CD14-positive monocyte (primary cell): Measurements from ENCODE around the gene TXNDC15. TPM values are rescaled to one million over a fixed set of nuclear protein-coding genes. Genes with fewer than 3 reads are reported as not detected.

ENCODE experiments used
- DNase-seq, 3 donors: peaks; one replicate each; pipeline ENCODE4 v3.0.0-alpha.2; 2011 to 2022
- H2AFZ ChIP-seq: 2 replicates; pipeline ENCODE4 v1.6.0; 2012; ENCODE audit warnings: mild to moderate bottlenecking, low read depth, low read length, inconsistent platforms; ENCODE audit not compliant: insufficient read depth, poor library complexity, severe bottlenecking
- H3K27ac ChIP-seq, 2 donors: 1 replicate in 1 of 2; 2 replicates in 1 of 2; pipeline ENCODE4 v1.5.1; 2012 to 2013; ENCODE audit warnings: low read length in 2 of 2, control low read depth in 1 of 2, inconsistent platforms in 1 of 2, low read depth in 1 of 2, mild to moderate bottlenecking in 1 of 2
- H3K27me3 ChIP-seq, 2 donors: one replicate each; pipeline versions ENCODE4 v1.6.0 to v1.6.1; 2011 to 2013; ENCODE audit warnings: low read length in 2 of 2; ENCODE audit not compliant: control insufficient read depth in 2 of 2, insufficient read depth in 2 of 2
- H3K36me3 ChIP-seq, 2 donors: replicated peaks in 1 of 2; 1 replicate in 1 of 2; 2 replicates in 1 of 2; pipeline versions ENCODE4 v1.5.1 to v1.6.1; 2012 to 2013; ENCODE audit warnings: low read length in 2 of 2, control low read depth in 1 of 2, inconsistent platforms in 1 of 2, mild to moderate bottlenecking in 1 of 2; ENCODE audit not compliant: insufficient read depth in 2 of 2, control insufficient read depth in 1 of 2
- H3K4me1 ChIP-seq, 2 donors: 1 replicate in 1 of 2; 2 replicates in 1 of 2; pipeline versions ENCODE4 v1.5.1 to v1.6.1; 2012 to 2013; ENCODE audit warnings: low read length in 2 of 2, control low read depth in 1 of 2, inconsistent platforms in 1 of 2, mild to moderate bottlenecking in 1 of 2, moderate library complexity in 1 of 2; ENCODE audit not compliant: insufficient read depth in 2 of 2, control insufficient read depth in 1 of 2
- H3K4me2 ChIP-seq: replicated peaks from 2 replicates; pipeline ENCODE3; 2012; ENCODE audit warnings: low read length, moderate library complexity, mild to moderate bottlenecking; ENCODE audit not compliant: poor library complexity, severe bottlenecking; ENCODE audit errors: extremely low read depth
- H3K4me3 ChIP-seq, 3 experiments: fragments of 200-600 bp in 1 of 3; sonication (generic) in 1 of 3; replicated peaks in 1 of 3; 1 replicate in 2 of 3; 2 replicates in 1 of 3; pipeline ENCODE4 v1.5.1; 2011 to 2013; ENCODE audit warnings: low read length in 3 of 3, mild to moderate bottlenecking in 3 of 3, control low read depth in 2 of 3, low read depth in 2 of 3, inconsistent platforms in 1 of 3, moderate library complexity in 1 of 3
- H3K79me2 ChIP-seq: 2 replicates; pipeline ENCODE4 v1.6.0; 2012; ENCODE audit warnings: mild to moderate bottlenecking, control low read depth, inconsistent platforms, low read length, moderate library complexity; ENCODE audit not compliant: insufficient read depth
- H3K9ac ChIP-seq: 2 replicates; pipeline ENCODE4 v1.6.0; 2017; ENCODE audit warnings: low read length, mild to moderate bottlenecking; ENCODE audit not compliant: insufficient read depth, poor library complexity, severe bottlenecking
- H3K9me3 ChIP-seq, 2 donors: replicated peaks in 1 of 2; 1 replicate in 1 of 2; 2 replicates in 1 of 2; pipeline versions ENCODE4 v1.5.1 to v1.6.1; 2012 to 2013; ENCODE audit warnings: low read length in 2 of 2, control low read depth in 1 of 2; ENCODE audit not compliant: control insufficient read depth in 1 of 2, insufficient read depth in 1 of 2
- H4K20me1 ChIP-seq: 2 replicates; pipeline ENCODE4 v1.6.0; 2012; ENCODE audit warnings: mild to moderate bottlenecking, low read length, control low read depth, moderate library complexity; ENCODE audit not compliant: insufficient read depth
- H3K27ac Mint-ChIP-seq, 7 donors: one replicate each; pipeline ENCODE4 v1.8.0; 2020; ENCODE audit warnings: mild to moderate bottlenecking in 7 of 7, mixed read lengths in 7 of 7, moderate library complexity in 6 of 7, inconsistent platforms in 2 of 7
- H3K27me3 Mint-ChIP-seq, 3 donors: one replicate each; pipeline ENCODE4 v1.8.0; 2021 to 2022; ENCODE audit warnings: low read depth in 3 of 3, mild to moderate bottlenecking in 3 of 3, mixed read lengths in 3 of 3, moderate library complexity in 3 of 3, inconsistent platforms in 1 of 3
- H3K36me3 Mint-ChIP-seq, 2 donors: one replicate each; pipeline ENCODE4 v1.8.0; 2020; ENCODE audit warnings: mixed read lengths in 2 of 2, inconsistent platforms in 1 of 2, mild to moderate bottlenecking in 1 of 2
- H3K4me1 Mint-ChIP-seq: one replicate; pipeline ENCODE4 v1.8.0; 2020; ENCODE audit warnings: mild to moderate bottlenecking, mixed read lengths
- H3K4me3 Mint-ChIP-seq, 2 donors: one replicate each; pipeline ENCODE4 v1.8.0; 2020; ENCODE audit warnings: mild to moderate bottlenecking in 2 of 2, mixed read lengths in 2 of 2, moderate library complexity in 1 of 2
- H3K9me3 Mint-ChIP-seq, 7 donors: one replicate each; pipeline ENCODE4 v1.8.0; 2020 to 2022; ENCODE audit warnings: mixed read lengths in 7 of 7, mild to moderate bottlenecking in 6 of 7, moderate library complexity in 6 of 7, inconsistent platforms in 2 of 7
- CTCF ChIP-seq: fragments of 200-600 bp; IDR thresholded peaks from one replicate; pipeline ENCODE4 v1.8.0; 2022; ENCODE audit warnings: antibody characterized with exemption, mild to moderate bottlenecking
- WGBS: methylation state at CpG from one replicate; pipeline ENCODE4 v1.1.5; 2013; ENCODE audit warnings: missing lambda C conversion rate; ENCODE audit not compliant: insufficient coverage; 5-methylcytosine and 5-hydroxymethylcytosine counted together
- intact Hi-C, 2 donors: fragments of 100-400 bp; cut with micrococcal nuclease; formaldehyde crosslinking; loops; one replicate each; pipeline versions ENCODE4 v1.15.0 to v1.15.1; 2023
- polyA plus RNA-seq, 3 donors: library from polyadenylated mRNA; depleted of rRNA in 1 of 3; unstranded in 2 of 3; stranded (reverse) in 1 of 3; fragments of 300-500 nt in 2 of 3; fragments of >200 nt in 1 of 3; fragmentation: Illumina TruSeq in 2 of 3; gene quantifications; 1 replicate in 2 of 3; 2 replicates in 1 of 3; pipeline ENCODE4 v1.2.3, GENCODE V29; 2012 to 2021

Gene TXNDC15
- polyA plus RNA-seq, 3 donors: 24.1 to 30.9 (median 28.0) TPM

- peaks cover 75 to 86% of the 10 kb centered on the region in 2 donors for H3K36me3 ChIP-seq
- Mint-ChIP-seq H3K9me3 (peaks cover 0 to 2% (median 0%) of the 10 kb centered on the region in 7 donors), H3K4me3 (peak overlapping the region in 1 of 2 donors; percentile 6), H3K27ac (peak overlapping the region in 2 of 7 donors; percentile 51 to 66), H3K27me3 (peaks cover 0 to 1% (median 0%) of the 10 kb centered on the region in 3 donors), H3K36me3 (peaks cover 61 to 73% of the 10 kb centered on the region in 2 donors), H3K4me1 (peaks cover 14% of the 10 kb centered on the region)
- peak overlapping the region in 1 of 2 donors; percentile 50 for H3K27ac ChIP-seq
- DNase-seq: peak in 1 of 3 donors; percentile 3
- WGBS: no CpG with 5 or more reads among the region's 7 CpGs
- H3K4me1 ChIP-seq: peaks cover 12 to 14% of the 10 kb centered on the region in 2 donors
- intact Hi-C loops: no loop called here
- no peaks in the 10 kb centered on the region for H3K9me3 ChIP-seq
- H3K4me2 ChIP-seq: no peak overlapping the region
- H4K20me1 ChIP-seq: no peaks in the 10 kb centered on the region
- H3K27me3 ChIP-seq: no peaks in the 10 kb centered on the region
- H3K4me3 ChIP-seq: no peak overlapping the region
- TF ChIP-seq CTCF: no peak
- no peaks in the 10 kb centered on the region for H3K79me2 ChIP-seq
- no peak overlapping the region for H3K9ac ChIP-seq
- H2AFZ ChIP-seq: no peak overlapping the region
These were observed 49.0 kb upstream of the TXNDC15 start for GRCh38 chr5:134825212-134825611.

- Mint-ChIP-seq H3K4me1 (no peaks in the 10 kb centered on the region), H3K9me3 (no peaks in the 10 kb centered on the region), H3K27ac (no peak overlapping the region), H3K36me3 (peaks cover 37 to 72% of the 10 kb centered on the region in 2 donors), H3K4me3 (no peak overlapping the region), H3K27me3 (peaks cover 0 to 2% (median 0%) of the 10 kb centered on the region in 3 donors)
- Histone ChIP-seq H3K27ac (no peak overlapping the region), H3K27me3 (no peaks in the 10 kb centered on the region), H3K4me3 (no peak overlapping the region), H3K4me2 (no peak overlapping the region), H3K79me2 (no peaks in the 10 kb centered on the region), H3K9ac (no peak overlapping the region), H2AFZ (no peak overlapping the region), H3K9me3 (no peaks in the 10 kb centered on the region), H3K4me1 (no peaks in the 10 kb centered on the region), H3K36me3 (peaks cover 41 to 70% of the 10 kb centered on the region in 2 donors), H4K20me1 (no peaks in the 10 kb centered on the region)
- no peak for DNase-seq
- 100% methylated on average over 1 of the region's 3 CpGs for WGBS
- intact Hi-C loops: no loop called here
- no peak for TF ChIP-seq CTCF
These were observed 40.7 kb upstream of the TXNDC15 start for GRCh38 chr5:134833340-134834032.
